Stimulated activated CD4-positive, alpha-beta T cell treated with anti-CD3 and anti-CD28 coated beads, Interleukin-15, amount 100 ng/mL, for 48 hours (primary cell): ENCODE measurements around the gene PRKCZ.

ENCODE experiments used
- DNase-seq, 2 donors: peaks; one replicate each; pipeline ENCODE4 v3.0.0-alpha.2; 2020; ENCODE audit warnings: low read depth in 2 of 2

The PRKCZ gene

DNA sequence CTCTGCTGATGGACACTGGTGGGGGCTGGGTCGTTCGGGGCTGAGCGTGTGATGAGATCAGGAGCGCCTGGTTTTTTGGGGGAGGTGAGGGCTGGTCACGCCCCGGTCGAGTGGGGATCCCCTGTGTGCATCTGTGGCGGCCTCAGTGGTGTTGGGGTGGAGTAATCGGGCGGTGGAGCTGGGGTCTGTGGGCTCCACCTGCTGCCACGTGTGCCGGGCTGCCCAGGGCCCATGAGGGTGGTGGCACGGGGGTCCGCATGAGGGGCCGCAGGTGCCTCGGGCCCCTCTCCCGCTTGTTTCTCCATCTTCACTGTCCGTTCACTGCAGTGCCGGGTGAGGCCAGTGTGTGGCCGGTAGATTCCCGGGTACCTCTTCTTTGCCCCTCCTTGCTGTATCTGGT, 17.2 kb downstream of the PRKCZ start:
- no peak for DNase-seq

DNA sequence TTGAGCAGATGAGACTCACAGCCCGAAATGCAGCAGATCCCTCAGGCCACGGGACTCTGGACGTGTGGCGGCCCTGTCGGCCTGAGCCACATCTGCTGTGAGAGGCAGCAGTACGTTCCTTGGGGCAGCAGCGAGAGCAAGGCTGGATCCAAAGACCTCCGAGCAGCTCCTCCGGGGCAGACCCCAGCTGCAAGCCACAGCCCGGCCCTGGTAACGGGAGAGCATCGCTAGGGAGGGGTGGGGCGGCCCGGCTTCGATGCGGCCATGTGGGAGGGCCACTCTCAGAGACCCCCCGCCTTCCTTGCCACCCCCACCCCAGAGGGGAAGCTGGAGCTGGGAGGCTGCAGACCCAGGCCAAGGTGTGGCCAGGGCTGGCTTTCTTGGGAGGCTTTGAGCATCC, 17.8 kb downstream of the PRKCZ start:
- no peak for DNase-seq

DNA sequence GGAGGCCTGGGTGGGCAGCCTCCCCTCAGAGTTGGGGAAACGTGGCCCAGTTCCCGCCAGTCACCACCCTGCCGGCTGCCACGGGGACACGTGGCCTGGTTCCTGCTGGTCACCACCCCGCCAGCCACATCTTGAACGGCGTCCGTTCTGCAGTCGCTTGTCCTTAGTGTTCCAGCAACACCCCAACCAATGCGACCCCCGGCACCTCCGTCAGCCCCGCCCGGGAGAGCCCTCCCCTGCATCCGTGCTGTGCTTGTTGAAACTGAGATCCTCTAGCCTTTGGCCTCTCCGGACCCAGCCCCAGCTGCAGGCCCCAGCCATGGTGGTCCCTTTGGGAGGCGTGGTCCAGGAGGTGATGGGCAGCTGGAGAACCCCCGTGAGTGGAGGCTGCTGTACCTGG, 18.7 kb downstream of the PRKCZ start:
- DNase-seq, result no peak

DNA sequence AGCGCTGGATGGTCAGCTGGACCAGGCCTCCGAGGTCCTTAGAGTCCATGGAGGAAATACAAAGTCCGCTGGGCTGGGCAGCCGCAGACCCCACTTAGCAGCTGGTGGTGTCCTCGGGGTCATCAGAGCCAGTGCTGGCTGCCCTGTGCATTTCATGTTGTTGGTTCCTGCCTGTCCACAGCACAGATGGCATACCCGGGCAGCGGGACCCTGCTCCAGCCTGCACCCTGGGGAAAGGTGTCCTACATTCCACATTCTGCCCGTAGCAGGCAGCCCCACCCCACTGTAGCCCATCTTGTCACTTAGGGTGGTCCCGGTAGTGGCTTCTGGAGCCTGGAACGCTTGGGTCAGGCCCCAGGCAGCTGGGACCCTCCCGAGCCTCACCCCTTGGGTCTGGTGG, 19.8 kb downstream of the PRKCZ start:
- DNase-seq, result no peak

DNA sequence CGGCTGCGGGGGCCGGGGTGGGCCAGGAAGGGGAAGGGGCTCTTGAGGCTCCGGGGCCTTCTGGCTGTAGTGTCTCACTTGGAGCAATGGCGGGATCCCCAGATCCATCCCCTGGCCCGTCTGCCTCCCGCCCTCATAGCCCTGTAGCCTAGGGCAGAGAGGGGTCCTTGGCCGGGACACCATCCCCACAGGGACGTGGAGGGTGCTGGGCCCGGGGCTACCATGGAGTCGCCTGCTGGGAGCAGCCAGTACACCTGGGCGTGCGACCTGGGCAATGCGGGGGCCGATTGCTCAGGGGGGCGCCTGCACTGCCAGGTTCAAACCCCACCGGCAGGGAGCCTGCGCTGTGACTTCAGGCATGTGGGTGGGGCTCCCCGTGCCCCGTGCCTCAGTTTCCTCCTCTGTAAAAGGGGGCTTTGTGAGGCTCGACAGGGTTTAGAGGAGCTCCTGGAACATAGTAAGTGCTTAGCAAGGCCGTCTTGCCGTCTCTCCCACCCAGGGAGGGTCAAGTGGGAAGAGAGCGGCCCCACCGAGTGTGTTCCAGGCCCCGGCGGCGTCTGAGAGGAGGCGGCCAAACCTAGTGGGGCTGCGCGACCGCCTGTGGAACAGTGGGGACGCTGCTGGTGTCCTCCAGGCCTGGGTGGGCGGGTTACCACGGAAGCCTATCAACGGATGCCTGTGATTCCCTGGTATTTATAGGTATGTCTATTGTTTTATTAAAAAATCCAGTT, 20.8 kb downstream of the PRKCZ start:
- DNase-seq, result no peak

DNA sequence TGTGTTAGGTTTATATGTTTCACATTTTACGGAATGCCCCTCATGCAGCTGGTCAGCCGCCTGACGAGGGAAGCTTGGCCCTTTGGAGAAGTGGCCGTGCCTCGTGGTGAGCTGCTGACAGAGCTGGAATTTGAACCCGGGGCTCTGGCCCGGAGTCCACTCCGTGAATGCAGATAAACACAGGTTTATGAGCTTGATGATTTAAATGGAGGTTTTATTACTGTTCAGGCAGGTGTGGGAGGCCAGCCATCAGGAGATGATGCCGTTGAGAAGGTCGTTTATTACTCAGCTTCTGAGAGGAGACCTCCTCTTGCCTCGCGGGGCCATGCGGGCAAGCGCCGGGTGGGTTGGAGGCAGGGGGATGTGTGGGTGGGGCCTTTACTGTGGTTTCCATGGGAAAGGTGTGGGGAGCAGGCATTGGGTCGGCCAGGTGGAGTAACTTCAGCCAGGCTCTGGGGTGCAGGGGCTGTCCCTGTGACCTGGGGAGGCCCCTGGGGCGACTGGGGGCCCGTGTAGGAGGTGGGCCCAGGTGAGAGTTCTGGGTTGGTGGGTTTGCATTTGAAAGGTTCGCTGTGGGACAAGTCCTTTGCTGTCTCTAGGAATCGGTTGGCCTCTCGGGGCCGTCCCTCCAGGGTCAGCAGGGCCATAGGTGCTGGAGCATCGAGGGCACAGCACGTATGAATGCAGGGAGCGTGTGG, 22.0 kb downstream of the PRKCZ start:
- no peak for DNase-seq

DNA sequence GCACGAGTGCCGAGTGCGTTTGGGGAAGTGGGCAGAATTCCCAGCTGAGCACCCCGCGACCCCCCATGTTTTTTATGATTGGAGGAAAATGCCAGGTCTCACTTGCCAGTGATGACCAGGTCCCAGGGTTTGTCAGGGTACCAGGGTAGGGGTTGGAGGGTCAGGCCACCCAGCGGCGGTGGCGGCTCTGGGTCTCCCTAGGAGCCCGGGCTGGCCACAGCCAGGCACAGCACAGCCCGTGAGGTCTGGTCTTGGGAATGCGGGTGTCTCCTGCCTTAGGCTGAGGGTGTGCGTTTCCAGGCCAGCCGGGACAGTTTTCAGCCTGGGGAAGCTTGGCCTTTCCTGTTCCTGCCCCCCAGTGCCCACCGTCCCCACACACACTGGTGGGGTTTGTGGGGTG, 22.7 kb downstream of the PRKCZ start:
- no peak for DNase-seq

DNA sequence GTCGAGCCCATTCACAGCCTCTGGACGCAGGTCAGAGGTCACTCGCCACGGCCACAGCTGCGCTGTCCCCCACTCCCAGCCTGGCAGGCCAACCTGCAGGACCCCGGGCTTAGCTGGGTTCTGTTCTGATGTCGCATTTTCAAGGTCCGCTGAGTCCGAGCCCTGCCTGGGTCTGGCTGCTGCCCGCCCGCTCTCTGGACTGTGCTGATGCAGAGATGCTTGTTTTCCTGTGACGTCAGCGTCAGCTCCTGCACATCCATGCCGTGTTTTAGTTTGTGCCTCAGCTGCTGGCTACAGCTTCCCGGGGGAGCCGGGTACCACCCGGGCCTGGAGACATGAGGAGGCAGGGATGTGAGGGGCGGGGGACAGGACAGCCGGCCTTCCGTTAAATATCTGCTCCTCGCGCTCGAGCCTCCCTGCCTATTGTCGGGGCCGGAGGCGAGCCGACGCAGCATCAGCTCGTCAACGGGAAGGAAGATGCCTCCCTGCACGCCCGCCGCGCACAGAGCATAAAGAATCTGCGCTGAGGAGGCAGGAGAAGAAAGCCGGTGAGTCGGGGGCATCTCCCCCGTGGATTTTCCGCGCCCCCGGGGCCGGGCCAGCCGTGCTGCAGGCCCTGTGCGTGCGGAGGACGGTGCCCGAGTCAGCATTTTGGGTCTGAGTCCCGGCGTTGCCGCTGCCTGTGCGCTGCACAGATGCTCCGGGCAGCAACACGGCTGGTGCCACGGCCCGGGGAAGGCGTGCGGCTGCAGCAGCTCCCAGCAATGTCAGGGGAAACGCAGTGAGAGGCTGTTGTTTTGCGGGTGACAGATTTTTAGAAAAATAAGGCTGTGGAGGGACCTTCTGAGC, 23.4 kb downstream of the PRKCZ start:
- DNase-seq, result no peak

DNA sequence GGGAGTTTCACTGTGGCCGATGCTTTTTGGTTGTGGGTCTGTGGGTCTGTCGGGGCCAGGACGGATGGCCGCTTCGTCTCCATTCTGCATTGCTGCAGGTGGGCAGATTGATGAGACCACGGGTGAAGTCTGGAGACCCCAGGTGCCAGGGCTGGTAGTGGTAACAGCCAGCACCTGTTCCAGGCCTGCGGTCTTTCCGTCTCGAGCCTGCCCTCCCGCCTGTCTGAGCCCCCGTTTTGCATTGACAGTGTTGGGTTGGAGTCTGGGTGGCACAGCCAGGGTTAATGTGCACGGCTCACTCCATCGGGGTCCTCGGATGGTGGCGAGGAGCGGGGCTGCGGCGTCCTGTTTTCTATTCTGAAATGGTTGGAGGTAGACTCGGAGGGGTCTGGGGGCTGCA, 24.2 kb downstream of the PRKCZ start:
- no peak for DNase-seq

DNA sequence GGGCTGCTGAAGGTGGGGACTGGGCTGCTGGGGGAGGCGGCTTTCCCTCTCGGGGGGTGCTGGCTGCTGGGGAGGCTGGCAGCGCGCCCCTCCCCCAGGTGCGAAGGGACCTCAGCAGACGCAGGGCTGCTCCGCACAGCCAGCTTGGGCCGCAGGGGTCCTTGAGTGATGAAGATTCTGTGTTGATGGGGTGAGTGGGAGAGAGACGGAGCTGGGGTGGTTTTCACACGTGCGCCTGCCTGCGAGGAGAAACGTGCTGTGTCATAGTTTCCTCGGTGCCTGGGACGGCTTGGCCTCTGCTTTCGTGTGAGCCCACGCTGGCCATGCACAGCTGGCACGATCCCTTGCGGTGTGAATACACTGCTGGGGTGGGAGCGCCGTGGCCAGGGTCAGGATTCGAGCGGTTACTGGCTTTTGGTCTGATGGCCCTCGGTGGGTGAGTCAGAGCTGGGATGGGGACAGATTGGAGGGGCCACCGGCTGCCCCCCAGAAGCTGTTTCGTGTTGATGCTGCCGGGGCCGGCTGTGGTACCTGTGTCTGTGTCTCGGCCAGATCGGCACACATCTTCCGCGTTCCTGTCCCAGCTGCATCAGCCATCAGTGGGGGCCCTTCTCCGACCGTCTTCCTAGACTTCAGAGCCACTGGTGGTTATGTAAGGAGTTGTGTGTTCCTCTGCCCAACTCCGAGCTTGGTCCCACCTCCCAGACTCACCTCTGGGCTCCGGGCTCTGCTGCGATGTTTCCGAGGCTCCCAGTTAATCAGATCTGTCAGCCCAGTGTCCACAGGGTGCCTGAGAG, 24.9 kb downstream of the PRKCZ start:
- no peak for DNase-seq

DNA sequence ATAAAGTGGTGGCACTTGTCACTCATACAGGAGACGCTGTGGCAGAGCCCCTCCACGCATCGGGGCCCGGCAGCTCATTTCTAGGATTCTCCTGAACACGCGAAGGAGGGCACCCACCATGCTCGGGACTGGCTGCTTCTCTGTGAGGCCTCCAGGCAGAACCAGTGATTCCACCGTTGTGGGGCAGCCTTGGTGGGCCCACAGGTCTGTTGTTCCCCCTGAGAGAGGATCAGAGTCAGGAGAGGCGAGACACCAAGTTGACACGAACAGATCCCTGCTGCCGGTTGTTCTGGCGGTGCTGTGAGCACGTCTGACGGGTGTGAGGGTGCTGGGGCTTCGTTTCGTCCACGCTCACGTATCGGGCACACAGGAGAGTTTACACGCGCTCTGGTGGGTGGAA, 26.6 kb downstream of the PRKCZ start:
- no peak for DNase-seq

DNA sequence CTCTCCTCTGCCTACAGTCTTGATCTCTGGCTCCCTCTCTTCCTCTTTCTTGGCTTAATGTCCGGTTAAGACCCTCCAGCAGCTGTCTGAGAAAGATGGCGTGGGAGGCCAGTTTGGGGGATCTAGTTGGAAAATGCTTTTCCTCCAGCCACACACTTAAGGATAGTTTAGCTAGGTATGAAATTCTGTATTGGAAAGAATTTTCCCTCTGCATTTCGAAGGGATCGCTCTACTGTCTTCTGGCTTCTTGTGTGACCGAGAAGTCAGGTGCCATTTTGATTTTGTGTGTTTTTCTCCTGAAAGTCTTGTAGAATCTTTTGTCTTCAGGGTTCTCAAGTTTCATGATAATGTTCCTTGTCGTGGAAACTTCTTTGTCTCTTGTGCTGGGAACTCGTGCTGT, 28.0 kb downstream of the PRKCZ start:
- DNase-seq, result no peak

DNA sequence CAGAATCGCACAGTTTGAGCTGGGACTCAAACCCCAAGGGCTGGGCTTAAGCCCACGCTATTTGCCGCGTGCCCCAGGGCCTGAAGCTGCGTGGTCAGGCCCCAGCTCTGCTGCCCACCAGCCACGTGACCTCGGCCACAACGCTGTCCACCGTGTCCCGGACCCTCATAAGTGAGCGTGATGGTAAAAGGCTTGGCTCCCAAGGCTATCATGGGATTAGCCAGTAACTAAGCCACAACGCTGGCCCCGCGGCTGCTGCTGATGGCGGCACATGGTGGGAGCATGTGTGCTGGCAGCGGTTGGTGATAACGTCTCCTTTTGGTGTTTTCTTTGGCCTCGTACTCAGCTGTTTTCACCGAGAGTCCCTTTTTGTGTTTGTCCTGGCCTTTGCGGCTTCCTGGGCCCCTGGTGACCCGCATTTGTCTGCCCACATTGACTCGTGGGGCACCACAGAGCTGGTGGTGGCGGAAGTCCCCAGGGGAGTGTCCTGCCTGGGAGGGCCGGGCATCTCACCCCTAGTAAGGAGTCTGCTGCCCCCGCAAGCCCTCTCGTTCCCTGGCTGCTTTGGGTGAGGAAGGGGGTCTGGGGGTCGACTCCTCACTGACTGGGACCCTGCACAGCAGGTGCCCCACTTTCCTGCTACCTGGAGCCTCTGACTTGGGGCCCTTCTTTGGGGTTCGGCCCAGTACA, 29.3 kb downstream of the PRKCZ start:
- no peak for DNase-seq

DNA sequence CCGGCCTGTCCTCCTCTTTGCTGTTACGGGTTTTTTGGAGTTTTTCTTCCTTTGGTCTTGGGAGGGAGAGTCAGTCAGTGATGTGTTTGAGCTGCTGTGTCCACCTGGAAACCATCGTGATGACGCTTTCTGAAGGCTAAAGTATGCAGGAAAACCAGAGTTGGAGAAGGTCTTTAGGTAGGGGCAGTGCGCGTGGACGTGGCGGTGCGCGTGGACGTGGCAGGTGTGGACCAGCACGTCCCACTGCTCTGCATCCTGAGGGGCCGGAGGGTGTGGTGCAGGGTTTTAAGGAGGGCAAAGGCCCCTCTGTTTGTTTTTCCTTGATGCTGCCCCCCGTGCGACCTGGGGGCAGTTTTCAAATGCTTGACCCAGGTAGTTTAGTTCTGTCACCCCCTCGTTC, 29.9 kb downstream of the PRKCZ start:
- no peak for DNase-seq

DNA sequence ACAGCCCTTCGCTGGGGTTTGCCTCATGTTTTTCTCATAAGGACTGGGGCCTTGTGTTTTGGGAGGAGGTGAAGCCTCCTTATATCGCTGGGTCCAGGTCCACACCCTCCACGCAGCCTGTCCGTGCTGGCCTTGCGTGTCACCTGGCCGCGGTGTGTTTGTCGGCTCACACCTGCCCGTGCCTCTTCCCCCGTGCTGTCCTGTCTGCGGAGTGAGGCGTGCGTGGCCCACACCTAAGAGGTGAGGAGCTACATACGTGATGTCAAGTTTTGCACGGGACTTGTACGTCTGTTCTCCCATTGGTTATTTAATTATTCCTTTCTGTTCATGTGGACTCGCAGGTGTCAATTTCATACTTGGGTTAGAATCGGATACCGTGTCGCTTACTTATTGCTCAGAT, 30.7 kb downstream of the PRKCZ start:
- no peak for DNase-seq

DNA sequence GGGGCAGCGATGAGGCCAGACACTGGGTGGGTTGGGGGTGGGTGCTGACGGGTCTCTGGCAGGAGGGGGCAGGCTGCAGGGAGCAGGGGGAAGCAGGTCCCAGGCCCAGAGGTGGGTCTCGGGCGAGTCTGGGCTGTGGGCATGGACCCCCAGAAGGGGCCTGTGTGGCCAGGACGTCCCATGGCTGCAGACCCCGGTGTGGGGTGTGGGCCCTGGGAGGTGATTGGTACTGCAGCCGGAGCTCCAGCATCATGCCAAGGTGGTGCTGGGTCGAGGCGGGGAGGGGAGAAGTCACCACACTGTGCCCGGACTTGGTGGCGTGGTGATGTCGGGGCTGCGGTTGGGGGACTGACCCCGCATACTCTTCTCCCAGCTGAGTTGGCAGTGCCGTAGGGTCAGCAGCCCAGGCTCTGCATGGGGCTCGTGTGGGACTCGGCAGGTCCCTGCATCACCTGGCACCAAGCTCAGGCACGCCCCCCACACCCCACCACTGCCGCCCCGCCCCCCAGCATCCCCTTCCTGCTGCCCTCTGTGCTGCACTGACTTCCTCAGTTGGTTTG, 31.2 kb downstream of the PRKCZ start:
- DNase-seq, result no peak

DNA sequence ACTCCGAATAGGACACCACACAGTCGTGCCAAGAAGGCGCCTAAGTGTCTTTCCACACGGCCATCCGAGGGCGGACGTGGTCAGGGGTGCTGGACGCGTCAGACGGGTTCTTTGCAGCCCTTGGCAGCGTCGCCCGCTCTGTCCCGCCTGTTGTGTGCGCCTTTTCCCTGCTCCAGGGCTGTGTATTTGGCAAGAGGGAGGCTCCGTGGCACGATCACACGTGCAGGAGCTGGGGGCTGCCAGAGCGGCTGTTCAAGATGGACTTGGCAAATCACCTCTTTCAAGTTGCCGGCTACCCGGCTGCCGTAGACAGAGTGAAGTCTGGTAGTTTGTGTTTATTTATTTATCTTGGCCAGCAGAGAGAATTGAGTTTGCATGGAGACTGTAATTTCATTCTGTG, 31.9 kb downstream of the PRKCZ start:
- DNase-seq, result no peak

DNA sequence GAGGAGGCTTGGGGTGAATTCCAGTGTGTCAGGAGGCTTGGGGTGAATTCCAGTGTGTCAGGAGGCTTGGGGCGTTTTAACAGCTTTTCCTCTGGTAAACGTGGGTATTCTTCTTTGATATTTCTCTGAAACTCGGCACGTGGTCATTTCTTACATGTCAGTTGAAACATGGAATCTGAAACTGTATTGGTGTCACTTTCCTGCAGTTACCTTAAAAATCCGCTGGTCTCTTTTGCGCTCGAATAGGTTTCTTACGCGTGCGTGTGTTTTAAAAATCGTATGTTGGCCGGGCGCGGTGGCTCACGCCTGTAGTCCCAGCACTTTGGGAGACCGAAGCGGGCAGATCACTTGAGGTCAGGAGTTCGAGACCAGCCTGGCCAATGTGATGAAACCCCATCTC, 33.5 kb downstream of the PRKCZ start:
- DNase-seq, result no peak

DNA sequence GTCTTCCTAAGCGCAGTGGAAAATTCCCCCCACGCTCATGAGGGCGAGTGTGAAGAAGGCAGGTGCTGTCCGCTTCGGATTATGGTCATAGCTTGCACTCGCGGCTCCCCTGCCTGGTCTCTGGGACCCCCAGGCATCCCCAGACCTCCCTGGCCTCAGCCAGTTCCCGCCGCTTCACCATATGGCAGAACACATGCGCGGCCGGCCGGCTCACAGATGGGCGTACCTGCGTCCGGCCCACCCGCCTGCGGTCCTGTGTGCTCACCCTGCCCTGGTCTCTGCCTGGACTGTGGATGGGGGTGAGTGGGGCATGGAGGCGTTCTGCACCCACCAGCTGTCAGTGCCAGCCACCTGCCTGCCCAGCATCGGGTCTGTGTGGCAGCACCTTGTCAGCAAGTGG, 34.1 kb downstream of the PRKCZ start:
- DNase-seq, result no peak

DNA sequence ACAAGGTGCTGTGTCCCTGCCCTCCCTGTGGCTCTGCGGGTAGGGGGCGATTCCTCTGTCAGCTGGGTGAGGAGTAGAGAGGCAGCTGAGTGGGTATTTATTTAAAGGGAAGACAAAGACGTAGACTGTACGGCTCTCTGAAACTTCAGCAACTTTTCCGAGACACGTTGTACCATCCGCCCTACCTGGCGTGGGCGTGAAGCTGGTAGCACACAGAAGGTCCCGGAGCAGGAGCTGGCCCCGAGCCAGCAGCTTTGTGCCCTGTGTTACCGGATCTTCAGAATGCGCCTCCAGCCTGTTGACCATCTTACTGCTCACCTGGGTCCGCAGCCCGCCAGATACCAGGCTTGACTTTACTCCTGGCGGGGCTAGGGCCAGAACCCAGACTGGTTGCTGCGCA, 34.9 kb downstream of the PRKCZ start:
- DNase-seq, result no peak

DNA sequence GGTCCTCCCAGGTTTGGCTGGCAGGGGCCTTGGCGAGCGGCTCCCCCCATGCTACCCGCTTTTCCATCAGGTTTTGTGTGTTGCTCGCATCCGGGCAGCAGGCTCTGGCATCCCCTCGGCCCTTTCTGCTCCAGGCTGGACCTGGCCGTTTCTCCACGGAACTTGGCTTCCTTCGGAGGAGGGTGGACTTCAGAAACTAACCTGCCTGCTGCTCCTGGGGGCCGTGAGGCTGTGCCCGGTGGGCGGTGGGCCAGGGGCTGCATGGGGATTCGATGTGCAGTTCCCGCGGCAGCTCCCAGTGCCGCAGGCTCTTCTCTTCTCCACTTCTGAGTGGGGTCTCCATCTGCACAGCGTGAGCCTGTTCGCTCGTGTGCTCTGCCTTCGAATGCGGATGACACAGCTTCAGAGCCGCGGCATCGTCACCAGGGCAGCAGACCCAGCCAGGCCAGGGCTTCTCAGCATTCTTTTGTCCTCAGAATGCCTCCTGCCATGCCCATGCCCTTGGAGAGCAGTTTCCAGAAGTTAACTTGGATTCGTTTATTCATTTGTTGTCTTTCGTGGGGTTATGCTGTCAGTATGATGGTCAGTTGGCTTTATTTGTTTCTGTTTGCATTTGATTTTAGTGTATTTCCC, 36.4 kb downstream of the PRKCZ start:
- DNase-seq, result no peak
